HG02678 (cell line): ENCODE results near the gene GCC2.
"Not testable (repeated sequence)": the region's sequence is repeated elsewhere in the genome, so short reads cannot be mapped to it uniquely, and the experiment has no call there.

Experiments used
- ATAC-seq: cut with Tn5 transposase; IDR thresholded peaks from one replicate; pipeline ENCODE4 v1.9.1; 2021; ENCODE audit warnings: mild to moderate bottlenecking, moderate library complexity; ENCODE audit not compliant: unreplicated experiment

Gene GCC2

DNA sequence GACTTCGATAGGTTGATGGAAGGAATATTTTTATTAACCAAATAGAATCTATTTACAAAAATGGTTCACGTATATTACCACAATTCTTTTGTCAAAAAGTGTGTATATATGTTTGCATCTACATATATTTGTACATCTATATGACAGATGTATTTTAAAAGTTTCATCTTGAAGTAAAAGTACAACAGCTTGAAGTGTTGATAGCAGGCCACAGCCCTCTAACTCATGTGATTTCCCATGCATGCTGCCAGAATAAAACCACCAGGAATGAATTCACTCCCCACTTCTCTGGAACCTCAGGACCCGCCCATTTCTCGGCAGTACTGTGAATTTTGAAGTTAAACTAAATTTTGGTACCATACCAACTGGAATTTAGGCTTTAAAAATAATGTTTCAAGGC, 58.6 kb downstream of the GCC2 start:
- not testable (repeated sequence) for ATAC-seq

DNA sequence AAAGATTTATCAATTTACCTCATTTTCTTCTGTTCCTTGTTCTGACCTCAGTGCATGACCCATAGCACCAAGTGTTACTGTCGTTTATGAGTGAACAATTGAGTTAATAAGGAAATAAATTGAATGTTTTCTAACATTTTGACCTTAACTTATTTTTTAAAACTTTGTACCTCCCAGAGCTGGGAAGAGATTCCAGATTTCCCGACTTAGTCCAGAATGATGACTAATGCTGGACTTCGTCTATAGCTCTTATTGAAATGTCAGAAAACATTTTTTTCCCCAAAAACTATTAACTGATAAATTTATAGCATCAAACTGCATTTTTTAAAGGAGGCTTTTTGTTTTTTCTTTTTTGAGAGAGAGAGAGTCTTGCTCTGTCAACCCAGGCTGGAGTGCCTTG, 63.4 kb downstream of the GCC2 start:
- ATAC-seq: not testable (repeated sequence)

- not testable (repeated sequence) for ATAC-seq
Measured at GRCh38 chr2:108514478-108514877, 65.5 kb downstream of the GCC2 start.

DNA sequence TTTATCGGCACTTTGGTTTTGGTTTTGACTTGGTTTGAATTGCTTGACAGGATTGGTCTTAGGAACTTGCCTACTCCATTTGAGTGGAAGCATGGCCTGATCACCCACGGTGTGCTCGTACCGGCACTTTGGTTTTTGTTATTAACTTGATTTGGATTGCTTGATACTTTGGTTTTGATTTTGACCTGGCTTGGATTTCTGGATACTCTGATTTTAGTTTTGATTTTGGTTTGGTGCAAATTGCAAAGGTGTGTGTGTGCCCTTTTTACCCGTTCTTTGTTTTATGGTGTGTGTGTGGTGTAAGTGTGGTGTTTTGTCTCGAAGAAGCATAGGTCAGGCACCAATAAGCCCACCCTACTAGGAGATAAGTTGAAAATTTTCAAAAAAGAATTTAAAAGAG, 75.7 kb downstream of the GCC2 start:
- ATAC-seq: not testable (repeated sequence)

GRCh38 chr2:108525258-108525657, 76.3 kb downstream of the GCC2 start:
- ATAC-seq: not testable (repeated sequence)

- ATAC-seq: no peak
Measured at GRCh38 chr2:108531674-108532055, 82.7 kb downstream of the GCC2 start.

DNA sequence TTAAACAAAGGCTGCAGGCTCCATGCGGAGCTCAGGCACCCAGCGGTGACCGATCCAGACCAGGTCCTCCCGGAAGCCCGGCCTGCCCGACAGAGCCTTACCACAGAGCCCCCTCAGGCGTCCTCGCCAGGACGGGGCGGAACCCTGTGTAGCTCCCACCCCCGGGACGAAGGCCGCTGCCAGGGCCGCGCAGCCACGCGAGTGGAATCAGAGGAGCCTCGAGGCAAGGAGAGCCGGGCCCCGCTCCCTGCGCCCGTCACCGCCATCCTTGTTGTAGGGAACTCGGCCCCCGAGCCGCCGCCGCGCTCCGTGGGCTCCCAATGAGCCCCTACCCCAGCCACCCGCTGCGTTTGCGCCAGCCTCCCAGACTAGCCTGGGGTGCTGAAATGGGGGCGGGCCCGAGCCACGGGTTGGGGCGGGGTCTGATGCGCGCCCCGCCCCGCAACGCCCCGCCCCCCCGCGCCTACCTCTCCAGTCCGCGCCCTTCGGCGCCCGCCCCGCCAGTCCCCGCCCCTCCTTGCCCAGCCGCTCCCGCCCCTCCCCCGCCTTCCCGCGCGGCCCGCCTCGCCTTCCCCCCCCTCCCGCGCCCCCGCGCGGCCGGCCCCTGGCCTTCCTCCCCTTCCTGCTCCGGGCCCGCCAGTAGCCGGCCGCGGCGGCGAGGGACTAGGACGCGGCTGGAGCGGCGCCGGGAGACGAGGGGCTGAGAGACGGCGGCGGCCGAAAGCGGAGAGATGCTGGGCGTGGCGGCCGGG, 85.0 kb downstream of the GCC2 start, which contains the start of gene LIMS1:
Gene LIMS1 (plus strand): TSS at position 639 of the 752 bp plus-strand sequence. CDS start 93 bp downstream, at position 732.
- peak; percentile 86 for ATAC-seq

DNA sequence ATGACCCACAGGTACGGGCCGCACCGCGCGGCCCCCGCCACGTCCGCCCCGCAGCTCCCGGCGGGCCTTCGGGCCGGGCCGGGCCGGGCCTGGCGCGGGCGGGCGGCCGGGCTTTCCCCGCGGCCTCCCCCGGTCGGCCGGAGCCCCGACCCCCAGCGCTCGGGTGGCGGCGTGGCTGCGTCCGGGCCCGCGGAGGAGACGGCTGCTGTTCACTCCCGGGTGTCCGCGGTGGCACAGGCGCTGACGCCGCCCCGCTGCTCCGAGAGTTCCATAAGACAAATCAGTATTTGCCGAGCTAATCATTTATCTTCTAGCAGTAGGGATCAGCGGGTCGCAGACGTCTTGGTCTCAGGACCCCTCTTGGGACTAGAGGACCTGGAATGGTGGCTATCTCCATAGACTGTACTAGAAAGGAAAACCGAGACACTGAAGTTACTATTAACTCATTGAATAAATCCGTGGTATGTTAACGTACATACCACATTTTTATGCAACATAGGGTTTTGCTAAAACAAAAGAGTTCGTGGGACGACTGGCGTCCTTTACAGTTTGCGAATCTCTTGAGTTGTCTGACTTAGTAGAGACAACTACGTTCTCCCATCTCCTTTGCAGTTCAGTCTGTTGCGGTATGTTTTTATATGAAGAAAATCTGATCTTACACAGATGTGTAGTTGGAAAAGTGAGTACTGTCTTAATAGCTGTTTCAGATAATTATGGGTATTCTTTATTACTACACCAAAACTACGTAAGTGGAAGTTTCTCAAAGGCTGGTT, 85.8 kb downstream of the GCC2 start:
- peak; percentile 33 for ATAC-seq

DNA sequence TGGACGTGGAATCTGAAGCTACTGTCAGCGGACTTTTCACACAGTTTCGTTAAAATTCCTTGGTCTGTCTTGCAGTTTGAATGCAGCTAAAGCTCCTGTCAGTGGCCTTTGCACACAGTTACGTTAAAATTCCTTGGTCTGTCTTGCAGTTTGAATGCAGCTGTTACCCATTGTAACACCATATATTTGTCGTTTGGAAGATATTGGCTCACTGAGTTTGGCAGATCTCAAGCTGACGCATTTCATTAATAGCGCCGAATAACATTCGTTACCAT, 86.3 kb downstream of the GCC2 start:
- no peak for ATAC-seq

DNA sequence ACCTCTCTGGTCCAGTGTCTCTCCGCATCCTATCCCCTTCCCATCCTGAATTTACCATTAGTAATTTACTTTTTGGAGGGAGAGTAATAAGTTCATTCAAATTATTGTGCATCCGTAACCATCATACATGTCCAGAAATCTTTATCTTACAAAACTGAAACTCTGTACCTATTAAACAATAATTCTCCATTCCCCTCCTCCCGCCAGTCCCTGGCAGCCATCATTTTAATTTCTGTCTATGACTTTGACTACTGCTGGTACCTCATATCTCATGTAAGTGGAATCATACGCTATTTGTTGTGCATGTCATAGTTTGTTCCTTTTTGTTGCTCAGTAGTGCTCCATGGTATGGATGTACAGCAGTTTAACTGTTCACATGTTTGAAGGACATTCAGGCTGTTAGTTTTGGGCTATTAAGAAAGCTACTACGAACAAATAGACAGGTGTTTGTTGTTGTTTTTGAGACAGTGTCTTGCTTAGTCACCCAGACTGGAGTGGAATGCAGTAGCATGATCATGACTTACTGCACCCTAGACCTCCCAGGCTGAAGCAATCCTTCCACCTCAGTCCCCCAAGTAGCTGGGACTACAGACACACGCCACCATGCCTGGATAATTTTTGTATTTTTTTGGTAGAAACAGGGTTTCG, 87.3 kb downstream of the GCC2 start:
- ATAC-seq: no peak

DNA sequence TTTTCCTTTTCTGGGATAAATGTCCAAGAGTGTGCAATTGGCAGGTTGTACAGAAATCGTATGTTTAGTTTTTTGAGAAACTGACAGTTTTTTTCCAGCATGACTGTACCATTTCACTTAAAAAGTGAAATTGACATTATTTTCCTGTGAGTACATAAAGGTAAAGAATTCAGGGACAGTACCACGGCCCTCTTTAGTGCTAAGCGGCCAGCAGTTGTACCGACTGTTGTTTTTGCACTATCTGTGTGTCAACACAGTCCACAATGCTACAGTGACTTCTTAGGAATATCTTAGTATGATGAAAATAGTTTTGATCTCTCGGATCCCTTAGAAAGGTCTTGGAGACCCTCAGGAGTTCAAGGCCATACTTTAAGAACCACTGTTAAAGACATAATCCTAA, 87.9 kb downstream of the GCC2 start:
- no peak for ATAC-seq

GRCh38 chr2:108538000-108538625, 89.1 kb downstream of the GCC2 start:
- ATAC-seq: no peak

- ATAC-seq: no peak
Measured at GRCh38 chr2:108541451-108541850, 92.4 kb downstream of the GCC2 start.

- no peak for ATAC-seq
Measured at GRCh38 chr2:108542071-108542470, 93.1 kb downstream of the GCC2 start.

DNA sequence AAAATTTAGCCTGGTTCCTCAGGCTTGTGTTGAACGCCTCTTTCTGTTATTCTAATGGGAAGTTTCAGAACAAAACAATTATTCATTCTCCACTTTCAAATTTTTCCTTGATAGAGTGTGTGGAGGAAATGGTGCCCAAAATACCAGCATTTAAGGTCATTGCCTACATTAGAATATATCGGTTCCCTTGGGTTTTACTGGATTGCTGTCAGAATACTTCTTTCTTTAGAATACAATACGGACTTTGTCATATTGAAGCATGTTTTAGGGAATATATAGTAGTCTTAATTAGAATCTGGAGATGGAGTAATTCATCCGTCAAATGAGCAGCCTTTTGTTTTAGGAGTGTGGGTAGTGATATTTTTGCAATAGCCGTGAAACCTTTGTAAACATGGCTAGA, 98.6 kb downstream of the GCC2 start:
- no peak for ATAC-seq

GRCh38 chr2:108548208-108549003, 99.4 kb downstream of the GCC2 start:
- no peak for ATAC-seq

DNA sequence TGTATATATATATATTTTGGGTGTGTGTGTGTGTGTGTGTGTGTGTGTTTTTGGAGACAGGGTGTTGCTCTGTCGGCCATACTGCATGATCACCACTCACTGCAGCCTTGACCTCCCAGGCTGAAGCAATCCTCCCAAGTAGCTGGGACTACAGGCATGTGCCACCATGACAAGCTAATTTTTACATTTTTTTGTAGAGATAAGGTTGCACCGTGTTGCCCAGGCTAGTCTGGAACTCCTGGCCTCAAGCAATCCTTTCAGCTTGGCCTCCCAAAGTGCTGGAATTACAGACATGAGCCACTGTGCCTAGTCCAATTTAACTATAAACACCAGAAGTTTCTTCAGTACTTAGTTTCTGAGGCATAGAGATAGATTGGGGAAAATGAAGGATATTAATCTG, 103.6 kb downstream of the GCC2 start:
- no peak for ATAC-seq

DNA sequence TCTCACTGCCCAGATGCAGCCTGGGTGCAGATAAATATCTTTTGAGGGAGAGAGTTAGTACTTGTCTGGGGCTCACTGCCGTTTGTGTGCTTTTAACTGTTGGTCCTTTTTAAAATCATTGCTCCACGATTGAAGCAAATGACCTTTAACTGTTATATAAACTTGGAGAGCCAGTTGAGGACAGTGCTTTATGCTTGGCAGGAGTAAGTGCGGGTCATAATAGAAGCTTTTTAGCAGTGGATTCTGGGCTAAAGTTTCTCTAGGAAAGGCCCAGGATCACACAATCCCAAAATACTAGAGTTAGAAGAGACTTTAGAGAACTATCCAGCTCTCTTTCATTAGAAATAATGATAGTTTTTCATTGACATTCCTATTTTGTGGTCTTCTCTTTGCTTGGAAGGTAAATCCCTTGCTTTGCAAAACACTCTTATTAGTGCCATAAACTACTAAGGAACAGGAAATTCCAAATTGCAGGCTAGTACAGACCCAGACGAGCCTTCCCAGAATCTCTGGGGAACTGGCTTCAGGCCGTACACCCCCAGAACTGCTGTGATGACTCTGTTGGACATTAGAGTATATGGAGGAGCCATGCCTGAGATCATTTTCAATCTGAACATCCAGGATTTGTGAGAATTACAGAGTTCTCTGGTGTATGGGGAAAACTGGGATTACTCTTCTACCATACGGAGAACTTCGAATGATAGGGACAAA, 104.4 kb downstream of the GCC2 start:
- ATAC-seq: no peak

DNA sequence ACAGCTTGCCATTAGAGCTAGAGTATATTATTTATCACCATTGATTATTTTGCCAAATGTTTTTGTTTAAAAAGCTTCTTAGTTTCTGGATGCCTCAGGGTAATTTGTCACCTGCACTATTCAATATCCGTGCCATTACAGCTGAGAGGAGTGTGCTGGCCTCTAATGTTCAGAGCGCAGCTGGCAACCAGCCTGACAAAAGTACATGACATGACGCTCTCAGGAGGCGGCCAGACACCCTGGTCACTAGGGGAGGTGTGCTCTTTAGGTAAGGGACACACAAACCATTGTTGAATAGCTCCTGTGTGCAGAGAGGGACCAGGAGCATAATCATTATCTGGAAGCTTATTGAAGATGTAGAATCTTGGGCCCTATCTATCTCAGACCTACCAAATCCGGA, 105.5 kb downstream of the GCC2 start:
- no peak for ATAC-seq

DNA sequence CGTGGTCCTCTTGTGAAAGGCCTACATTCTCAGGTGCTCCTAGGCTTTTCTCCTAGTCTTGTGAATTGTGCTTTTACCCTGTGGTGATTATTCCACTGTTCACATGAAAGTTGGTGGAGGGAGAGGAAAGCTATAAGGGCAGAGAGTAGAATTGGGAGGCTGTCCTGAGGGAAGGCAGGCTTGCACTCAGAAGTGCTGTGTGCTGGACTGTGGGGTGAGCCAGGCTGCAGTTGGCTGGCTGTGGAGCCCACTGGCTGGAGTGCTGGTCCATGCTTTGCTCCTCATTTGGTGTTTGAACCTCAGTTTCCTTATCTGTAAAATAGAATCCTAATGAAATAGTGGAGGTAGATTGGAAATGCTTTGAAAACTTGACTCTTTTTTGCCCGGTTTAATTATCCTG, 106.6 kb downstream of the GCC2 start:
- ATAC-seq: no peak
